Measurements from ENCODE around the gene MYO5C. TPM values are rescaled to one million over a fixed set of nuclear protein-coding genes. Genes with fewer than 3 reads are reported as not detected.
A peak's percentile ranks its signal among the peaks of the same experiment; 100 is the strongest.
"Not testable (repeated sequence)": the region's sequence is repeated elsewhere in the genome, so short reads cannot be mapped to it uniquely, and the experiment has no call there.

Gene MYO5C
- total RNA-seq, 4 donors from 2014 or later: 6.4 to 23.5 (median 13.9) TPM

DNA sequence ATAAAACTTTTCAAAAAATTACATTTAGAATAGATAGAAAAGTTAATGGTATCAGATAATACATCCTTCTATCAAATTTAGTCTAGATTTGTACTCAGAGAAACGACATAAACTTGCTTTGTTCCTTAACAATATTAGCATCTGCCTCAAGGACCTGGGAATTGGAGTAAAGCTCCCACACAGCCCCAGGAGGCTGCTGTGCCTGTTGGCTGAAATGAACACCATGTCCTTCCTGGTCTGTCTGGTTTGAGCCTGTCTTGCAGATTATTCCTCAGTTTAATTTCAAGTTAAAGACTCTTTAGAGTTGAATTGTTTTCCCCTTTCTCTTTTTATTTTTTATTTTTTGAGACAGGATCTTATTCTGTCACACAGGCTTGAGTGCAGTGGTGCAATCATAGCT lies 123.8 kb downstream of the MYO5C start:
- intact Hi-C loops (cut with DNase I; ENCODE audit: low total_unique reads): no loop called here
- WGBS, 2 donors: 11 to 12% methylated on average over 1 of the region's 1 CpG

GRCh38 chr15:52171386-52171785 lies 124.2 kb downstream of the MYO5C start:
- peak in 1 of 2 donors; percentile 12 for DNase-seq (ENCODE audit: low spot score in 2 of 2)
- H3K4me3 ChIP-seq (ENCODE audit: low read depth, poor library complexity, severe bottlenecking): no peak overlapping the region
- TF ChIP-seq CTCF (IDR thresholded peaks at IDR 0.05) (no peak), POLR2A (IDR thresholded peaks at IDR 0.05) (no peak)
- intact Hi-C loops (cut with DNase I; ENCODE audit: low total_unique reads): no loop called here
- WGBS, 2 donors: 17 to 28% methylated on average over 4 of the region's 4 CpGs

More for the DNA sequence above, 123.8 kb downstream of the MYO5C start:
- H3K4me3 ChIP-seq (ENCODE audit: low read depth, poor library complexity, severe bottlenecking): no peak overlapping the region
- DNase-seq (ENCODE audit: low spot score in 2 of 2): peak in 1 of 2 donors; percentile 40
- TF ChIP-seq CTCF (IDR thresholded peaks at IDR 0.05) (no peak), POLR2A (IDR thresholded peaks at IDR 0.05) (no peak)

GRCh38 chr15:52170199-52170598 lies 125.4 kb downstream of the MYO5C start:
- intact Hi-C loops (cut with DNase I; ENCODE audit: low total_unique reads); DNase-seq (ENCODE audit: low spot score in 2 of 2); H3K4me3 ChIP-seq (ENCODE audit: low read depth, poor library complexity, severe bottlenecking): not testable (repeated sequence)
- WGBS, 2 donors: 94 to 97% methylated on average over 3 of the region's 3 CpGs

GRCh38 chr15:52165494-52166131 lies 130.0 kb downstream of the MYO5C start:
- intact Hi-C loops (cut with DNase I; ENCODE audit: low total_unique reads); H3K4me3 ChIP-seq (ENCODE audit: low read depth, poor library complexity, severe bottlenecking): not testable (repeated sequence)
- peak in 1 of 2 donors; percentile 5 for DNase-seq (ENCODE audit: low spot score in 2 of 2)
- WGBS, 2 donors: 86 to 90% methylated on average over 5 of the region's 5 CpGs

GRCh38 chr15:52164631-52165265 lies 130.9 kb downstream of the MYO5C start:
- intact Hi-C loops (cut with DNase I; ENCODE audit: low total_unique reads): no loop called here
- no peak for DNase-seq (ENCODE audit: low spot score in 2 of 2)
- no peak overlapping the region for H3K4me3 ChIP-seq (ENCODE audit: low read depth, poor library complexity, severe bottlenecking)
- WGBS, 2 donors: 78 to 91% methylated on average over 2 of the region's 2 CpGs
- TF ChIP-seq CTCF (IDR thresholded peaks at IDR 0.05): no peak
- TF ChIP-seq POLR2A (IDR thresholded peaks at IDR 0.05): no peak

DNA sequence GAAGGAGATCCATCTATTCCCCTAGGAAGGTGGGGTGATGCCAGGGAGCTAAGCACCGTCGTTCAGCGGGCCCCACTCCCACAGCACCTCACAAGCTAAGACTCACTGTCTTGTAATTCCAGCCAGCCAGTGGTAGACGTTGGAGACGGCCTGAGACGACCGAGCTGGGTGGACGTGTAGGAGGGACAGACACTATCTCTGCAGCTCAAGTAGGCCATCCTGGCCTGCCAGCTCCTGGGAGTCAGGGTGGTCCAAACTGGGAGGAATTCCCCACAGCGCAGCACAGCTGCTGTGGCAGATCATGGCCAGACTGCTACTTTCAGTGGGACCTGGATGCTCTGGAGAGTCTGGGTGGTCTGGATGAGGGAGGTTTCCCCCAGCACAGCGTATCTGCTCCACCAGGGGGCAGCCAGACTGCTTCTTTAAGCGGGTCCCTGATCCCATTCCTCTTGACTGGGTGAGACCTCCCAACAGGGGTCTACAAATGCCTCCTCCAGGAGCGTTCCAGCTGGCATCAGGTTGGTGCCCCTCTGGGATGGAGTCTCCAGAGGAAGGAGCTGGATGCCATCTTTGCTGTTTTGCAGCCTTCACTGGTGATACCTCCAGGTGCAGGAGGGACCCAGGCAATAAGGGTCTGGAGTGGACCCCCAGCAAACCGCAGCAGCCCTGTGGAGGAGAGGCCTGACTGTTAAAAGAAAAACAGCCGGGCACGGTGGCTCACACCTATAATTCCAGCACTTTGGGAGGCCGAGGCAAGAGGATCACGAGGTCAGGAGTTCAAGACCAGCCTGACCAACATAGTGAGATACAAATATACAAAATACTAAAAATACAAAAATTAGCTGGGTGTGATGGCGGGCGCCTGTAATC lies 132.0 kb downstream of the MYO5C start:
- H3K4me3 ChIP-seq (ENCODE audit: low read depth, poor library complexity, severe bottlenecking): no peak overlapping the region
- peak in 1 of 2 donors; percentile 75 for DNase-seq (ENCODE audit: low spot score in 2 of 2)
- WGBS, 2 donors: 88 to 89% methylated on average over 18 to 19 of the region's 19 CpGs
- intact Hi-C loops (cut with DNase I; ENCODE audit: low total_unique reads): no loop called here
- TF ChIP-seq POLR2A (IDR thresholded peaks at IDR 0.05): no peak
- TF ChIP-seq CTCF (IDR thresholded peaks at IDR 0.05): no peak
